Measurements from ENCODE around the gene FAT2.
A peak's percentile ranks its signal among the peaks of the same experiment; 100 is the strongest.
"Not testable (repeated sequence)": the region's sequence is repeated elsewhere in the genome, so short reads cannot be mapped to it uniquely, and the experiment has no call there.

The FAT2 gene

DNA sequence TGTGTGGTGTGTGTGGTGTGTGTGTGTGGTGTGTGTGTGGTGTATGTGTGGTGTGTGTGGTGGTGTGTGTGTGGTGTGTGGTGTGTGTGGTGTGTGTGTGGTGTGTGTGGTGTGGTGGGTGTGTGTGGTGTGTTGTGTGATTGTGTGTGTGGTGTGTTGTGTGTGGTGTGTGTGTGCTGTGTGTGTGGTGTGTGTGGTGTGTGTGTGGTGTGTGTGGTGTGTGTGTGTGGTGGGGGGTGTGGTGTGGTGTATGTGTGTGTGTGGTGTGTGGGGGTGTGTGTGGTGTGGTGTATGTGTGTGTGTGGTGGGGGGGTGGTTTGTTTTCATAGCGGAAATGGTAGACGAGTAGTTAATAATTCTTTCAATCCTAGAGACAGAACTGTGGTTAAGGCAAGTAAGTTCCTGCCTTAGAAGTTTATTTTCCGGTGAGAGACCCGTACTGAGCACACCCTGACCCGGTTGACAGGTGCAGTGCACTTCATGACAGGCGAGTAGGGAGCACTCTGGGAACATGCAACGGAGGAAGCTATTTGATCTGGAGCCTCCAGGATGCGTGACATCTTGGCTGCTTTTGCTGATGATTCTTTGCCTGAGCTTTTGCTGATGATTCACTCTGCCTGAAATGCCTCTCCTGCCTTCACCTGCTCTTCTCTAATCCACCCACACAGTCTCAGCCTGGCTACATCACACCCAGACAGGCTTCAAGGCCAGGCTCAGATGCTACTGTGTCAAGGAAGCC is 21.7 kb upstream of the FAT2 start:
- no peak for DNase-seq (ENCODE audit: low read depth, low spot score)

- DNase-seq (ENCODE audit: low read depth, low spot score) = no peak
These were observed 20.1 kb upstream of the FAT2 start for GRCh38 chr5:151611127-151611775.

GRCh38 chr5:151608522-151608921 is 17.4 kb upstream of the FAT2 start:
- DNase-seq (ENCODE audit: low read depth, low spot score) = no peak

DNA sequence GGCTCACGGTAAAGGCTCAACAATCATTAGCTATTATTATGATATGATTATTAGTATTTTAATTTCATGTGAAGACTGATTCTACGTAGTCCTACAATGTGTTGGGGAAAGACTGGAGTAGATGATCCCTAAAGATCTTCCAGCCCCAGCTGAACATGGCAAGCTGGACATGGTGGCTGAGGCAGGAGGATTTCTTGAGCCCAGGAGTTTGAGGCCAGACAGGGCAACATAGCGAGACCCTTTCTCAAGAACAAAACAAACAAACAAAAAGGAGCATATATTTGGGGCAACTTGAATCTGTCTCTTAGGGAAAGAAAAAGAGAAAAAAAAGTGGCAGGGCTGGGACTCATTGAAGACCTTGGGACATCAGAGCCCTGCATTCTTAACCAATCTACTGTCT is 16.2 kb upstream of the FAT2 start:
- DNase-seq (ENCODE audit: low read depth, low spot score) = no peak

DNA sequence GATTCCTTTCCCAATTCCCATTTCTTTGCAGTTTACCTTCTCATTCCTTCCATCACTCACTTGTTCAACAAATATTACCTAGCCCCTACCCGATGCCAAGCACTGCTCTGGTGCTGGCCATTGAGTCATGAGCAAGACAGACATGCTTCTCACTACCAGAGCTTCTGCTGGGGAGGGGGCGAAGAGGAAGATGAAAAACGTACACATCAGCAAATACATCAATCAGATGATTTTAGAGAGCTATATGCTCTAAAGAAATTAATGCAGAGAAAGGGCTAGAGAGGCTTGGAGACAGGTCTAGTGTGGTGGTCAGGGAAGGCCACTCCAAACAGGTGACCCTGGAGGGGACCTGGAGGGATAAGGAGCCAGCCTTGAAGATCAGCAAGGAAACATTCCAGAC is 14.4 kb upstream of the FAT2 start:
- DNase-seq (ENCODE audit: low read depth, low spot score) = no peak

- DNase-seq (ENCODE audit: low read depth, low spot score) = peak; percentile 42
These were observed 11.7 kb upstream of the FAT2 start for GRCh38 chr5:151602806-151603205.

DNA sequence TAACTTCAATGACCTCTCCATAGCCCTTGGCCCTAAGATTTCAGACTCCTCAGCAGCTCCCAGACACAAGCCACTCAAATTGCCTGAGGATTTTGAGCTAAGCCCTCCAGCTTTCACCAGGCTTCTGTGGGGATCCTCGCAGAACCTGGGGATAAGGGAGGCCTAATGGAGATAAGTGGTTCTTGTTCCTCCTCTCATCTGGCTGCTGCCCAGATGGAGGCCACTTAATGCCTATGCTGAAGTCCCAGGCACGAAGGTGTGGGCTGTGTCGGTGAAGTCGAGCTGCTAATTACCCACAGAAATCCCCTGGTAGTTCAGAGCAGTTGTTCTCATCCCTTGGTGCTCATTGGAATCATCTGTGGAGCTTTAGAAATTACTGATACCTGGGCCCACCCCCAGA is 10.3 kb upstream of the FAT2 start:
- no peak for DNase-seq (ENCODE audit: low read depth, low spot score)

GRCh38 chr5:151600069-151600665 is 9.0 kb upstream of the FAT2 start:
- no peak for DNase-seq (ENCODE audit: low read depth, low spot score)

- DNase-seq (ENCODE audit: low read depth, low spot score) = no peak
These were observed 7.9 kb upstream of the FAT2 start for GRCh38 chr5:151598984-151599383.

GRCh38 chr5:151598549-151598948 is 7.4 kb upstream of the FAT2 start:
- DNase-seq (ENCODE audit: low read depth, low spot score) = no peak

DNA sequence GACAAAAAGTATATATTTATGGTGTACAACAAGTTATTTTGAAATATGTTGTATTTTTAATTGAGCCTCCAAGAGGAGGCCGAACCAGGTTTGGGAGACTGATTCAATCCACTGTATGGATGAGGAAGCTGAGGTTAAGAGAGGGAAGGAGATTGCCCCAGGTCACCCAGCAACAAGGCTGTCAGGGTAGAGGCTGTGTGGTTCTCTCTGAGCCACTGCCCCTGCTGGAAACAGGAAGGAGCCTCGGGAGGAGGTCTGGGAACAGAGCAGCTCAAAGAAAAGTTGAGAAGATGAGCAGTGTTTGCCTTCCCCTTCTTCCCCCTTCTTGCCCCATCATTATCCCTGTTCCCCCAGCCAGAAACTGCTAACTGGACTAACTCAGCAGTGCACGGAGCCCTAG is 6.6 kb upstream of the FAT2 start:
- DNase-seq (ENCODE audit: low read depth, low spot score) = no peak

- peak; percentile 78 for DNase-seq (ENCODE audit: low read depth, low spot score)
These were observed 5.9 kb upstream of the FAT2 start for GRCh38 chr5:151596828-151597539.

GRCh38 chr5:151595411-151595826 is 4.3 kb upstream of the FAT2 start:
- no peak for DNase-seq (ENCODE audit: low read depth, low spot score)

- DNase-seq (ENCODE audit: low read depth, low spot score) = no peak
These were observed 1.8 kb upstream of the FAT2 start for GRCh38 chr5:151592855-151593408.

- no peak for DNase-seq (ENCODE audit: low read depth, low spot score)
These were observed 1.1 kb downstream of the FAT2 start for GRCh38 chr5:151589878-151590570.

DNA sequence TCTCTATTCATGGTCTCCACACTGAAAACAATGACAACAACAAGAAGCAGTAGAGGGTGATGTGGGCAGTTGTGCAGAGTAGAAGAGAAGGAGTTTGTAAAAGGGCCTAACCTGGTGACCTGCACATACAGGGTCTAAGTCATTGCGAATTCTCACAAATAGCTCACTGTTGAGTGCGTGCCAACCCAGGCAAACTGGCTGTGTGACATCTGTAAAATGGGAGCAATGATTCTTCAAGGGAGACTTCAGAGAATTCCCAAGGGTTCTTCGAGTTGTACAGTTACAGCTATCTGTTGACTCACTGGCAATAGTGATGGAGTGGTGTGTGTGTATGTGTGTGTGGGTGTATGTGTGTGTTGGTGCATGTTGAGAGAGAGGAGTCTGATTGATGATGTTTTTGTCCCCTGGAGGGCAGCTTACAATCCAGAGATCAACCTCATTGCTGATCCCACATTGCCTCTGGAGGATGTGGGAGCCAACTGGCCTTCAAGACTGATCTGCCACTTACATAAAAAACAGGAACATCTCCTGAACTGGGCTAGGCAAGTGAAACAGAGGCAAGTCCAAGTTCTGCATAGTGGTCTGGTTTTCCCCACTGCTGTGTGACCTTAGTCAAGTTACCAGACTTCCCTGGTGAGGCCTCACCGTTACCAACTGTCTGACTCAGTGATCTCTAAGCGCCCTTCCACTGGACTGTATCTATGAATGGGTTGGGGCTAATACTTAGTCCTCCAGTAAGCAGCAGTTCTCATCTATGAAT is 3.2 kb downstream of the FAT2 start:
- DNase-seq (ENCODE audit: low read depth, low spot score) = no peak

DNA sequence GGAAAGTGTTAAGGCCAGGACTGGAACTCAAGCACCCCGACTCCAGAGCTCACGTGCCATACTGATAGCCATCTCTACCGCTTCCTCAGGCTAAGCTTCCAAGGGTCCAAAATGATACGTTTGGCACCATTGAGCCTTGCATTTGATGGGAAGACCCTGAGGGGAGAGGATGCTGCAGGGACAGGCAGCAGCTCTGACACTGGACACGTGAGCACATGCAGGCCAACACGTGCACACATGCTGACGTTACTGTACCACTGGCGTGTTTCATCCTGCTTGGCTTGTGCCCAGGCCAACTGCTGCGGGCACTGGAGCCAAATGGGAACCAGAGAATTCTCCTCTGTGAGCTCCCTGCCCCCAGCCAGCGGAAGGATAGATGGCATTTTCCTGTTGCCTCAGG is 5.2 kb downstream of the FAT2 start:
- no peak for DNase-seq (ENCODE audit: low read depth, low spot score)

- not testable (repeated sequence) for DNase-seq (ENCODE audit: low read depth, low spot score)
These were observed 5.8 kb downstream of the FAT2 start for GRCh38 chr5:151585344-151585743.

DNA sequence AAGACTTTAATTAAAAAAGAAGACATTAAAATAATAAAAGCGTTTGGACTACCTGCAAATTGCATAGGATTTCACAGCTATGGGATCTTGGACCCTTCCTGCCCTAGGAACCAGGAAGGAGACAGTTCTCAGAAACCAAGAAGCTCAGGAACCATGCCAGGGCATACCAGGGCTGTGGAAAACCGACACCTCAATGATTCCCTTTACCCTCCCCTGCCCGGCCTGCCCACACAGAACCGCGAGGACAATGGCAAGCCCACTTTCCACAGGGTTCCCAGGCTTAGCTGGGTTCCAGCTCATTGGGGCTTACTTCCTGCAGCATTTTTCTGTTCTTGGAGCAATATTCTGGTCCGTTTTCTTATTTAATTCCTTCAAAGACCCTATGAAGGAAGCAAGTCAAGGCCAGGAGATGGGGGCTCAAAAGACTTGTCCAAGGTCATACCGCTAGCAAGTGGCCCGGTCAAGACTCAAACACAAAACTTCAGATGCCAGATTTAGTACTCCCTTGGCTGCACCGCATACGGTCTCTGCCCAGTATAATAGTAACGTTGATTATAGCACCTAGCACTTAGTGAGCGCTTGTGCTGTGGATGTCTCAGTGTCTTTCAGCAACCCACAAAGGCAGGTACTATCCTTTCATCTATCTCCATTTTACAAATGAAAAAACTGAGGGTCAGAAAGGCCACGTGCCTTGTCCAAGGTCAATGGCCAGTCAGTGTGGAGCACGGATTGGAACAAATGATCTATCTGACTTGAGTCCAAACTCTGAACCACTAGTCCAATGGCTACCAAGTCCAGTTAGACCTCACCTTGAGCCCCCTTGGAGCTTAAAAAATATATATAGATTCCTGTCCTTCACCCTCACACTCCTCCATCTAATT is 6.8 kb downstream of the FAT2 start:
- peak; percentile 50 for DNase-seq (ENCODE audit: low read depth, low spot score)

All from astrocyte of the hippocampus (primary cell).